ENCODE data around the gene SUSD2.

SUSD2 gene

GRCh38 chr22:24142241-24142640 lies 39.0 kb upstream of the SUSD2 start:
- TF ChIP-seq, protein P1, sequence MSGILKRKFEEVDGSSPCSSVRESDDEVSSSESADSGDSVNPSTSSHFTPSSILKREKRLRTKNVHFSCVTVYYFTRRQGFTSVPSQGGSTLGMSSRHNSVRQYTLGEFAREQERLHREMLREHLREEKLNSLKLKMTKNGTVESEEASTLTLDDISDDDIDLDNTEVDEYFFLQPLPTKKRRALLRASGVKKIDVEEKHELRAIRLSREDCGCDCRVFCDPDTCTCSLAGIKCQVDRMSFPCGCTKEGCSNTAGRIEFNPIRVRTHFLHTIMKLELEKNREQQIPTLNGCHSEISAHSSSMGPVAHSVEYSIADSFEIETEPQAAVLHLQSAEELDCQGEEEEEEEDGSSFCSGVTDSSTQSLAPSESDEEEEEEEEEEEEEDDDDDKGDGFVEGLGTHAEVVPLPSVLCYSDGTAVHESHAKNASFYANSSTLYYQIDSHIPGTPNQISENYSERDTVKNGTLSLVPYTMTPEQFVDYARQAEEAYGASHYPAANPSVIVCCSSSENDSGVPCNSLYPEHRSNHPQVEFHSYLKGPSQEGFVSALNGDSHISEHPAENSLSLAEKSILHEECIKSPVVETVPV (CRISPR knock-in tag; IDR thresholded peaks at IDR 0.05): no peak
- TF ChIP-seq OSR1 (CRISPR knock-in tag; IDR thresholded peaks at IDR 0.05) (no peak), ZNF565 (CRISPR knock-in tag; conservative IDR thresholded peaks at IDR 0.05; ENCODE audit: low read depth) (no peak), BACH2 (CRISPR knock-in tag; IDR thresholded peaks at IDR 0.05; ENCODE audit: borderline replicate concordance) (no peak), RARB (CRISPR knock-in tag; IDR thresholded peaks at IDR 0.05) (no peak), SNAI2 (CRISPR knock-in tag; IDR thresholded peaks at IDR 0.05) (no peak), ZFP30 (CRISPR knock-in tag; IDR thresholded peaks at IDR 0.05) (no peak), ZFP3 (CRISPR knock-in tag; IDR thresholded peaks at IDR 0.05) (no peak), ISL1 (CRISPR knock-in tag; IDR thresholded peaks at IDR 0.05) (no peak), ARNTL (CRISPR knock-in tag; IDR thresholded peaks at IDR 0.05; ENCODE audit: borderline replicate concordance, low read depth) (no peak), PPARA (CRISPR knock-in tag; IDR thresholded peaks at IDR 0.05; ENCODE audit: borderline replicate concordance) (no peak), CSDC2 (CRISPR knock-in tag; IDR thresholded peaks at IDR 0.05) (no peak), ZNF70 (CRISPR knock-in tag; IDR thresholded peaks at IDR 0.05) (no peak)
- TF ChIP-seq, protein P2, sequence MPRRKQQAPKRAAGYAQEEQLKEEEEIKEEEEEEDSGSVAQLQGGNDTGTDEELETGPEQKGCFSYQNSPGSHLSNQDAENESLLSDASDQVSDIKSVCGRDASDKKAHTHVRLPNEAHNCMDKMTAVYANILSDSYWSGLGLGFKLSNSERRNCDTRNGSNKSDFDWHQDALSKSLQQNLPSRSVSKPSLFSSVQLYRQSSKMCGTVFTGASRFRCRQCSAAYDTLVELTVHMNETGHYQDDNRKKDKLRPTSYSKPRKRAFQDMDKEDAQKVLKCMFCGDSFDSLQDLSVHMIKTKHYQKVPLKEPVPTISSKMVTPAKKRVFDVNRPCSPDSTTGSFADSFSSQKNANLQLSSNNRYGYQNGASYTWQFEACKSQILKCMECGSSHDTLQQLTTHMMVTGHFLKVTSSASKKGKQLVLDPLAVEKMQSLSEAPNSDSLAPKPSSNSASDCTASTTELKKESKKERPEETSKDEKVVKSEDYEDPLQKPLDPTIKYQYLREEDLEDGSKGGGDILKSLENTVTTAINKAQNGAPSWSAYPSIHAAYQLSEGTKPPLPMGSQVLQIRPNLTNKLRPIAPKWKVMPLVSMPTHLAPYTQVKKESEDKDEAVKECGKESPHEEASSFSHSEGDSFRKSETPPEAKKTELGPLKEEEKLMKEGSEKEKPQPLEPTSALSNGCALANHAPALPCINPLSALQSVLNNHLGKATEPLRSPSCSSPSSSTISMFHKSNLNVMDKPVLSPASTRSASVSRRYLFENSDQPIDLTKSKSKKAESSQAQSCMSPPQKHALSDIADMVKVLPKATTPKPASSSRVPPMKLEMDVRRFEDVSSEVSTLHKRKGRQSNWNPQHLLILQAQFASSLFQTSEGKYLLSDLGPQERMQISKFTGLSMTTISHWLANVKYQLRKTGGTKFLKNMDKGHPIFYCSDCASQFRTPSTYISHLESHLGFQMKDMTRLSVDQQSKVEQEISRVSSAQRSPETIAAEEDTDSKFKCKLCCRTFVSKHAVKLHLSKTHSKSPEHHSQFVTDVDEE (CRISPR knock-in tag; IDR thresholded peaks at IDR 0.05): no peak
- ATAC-seq: no peak

DNA sequence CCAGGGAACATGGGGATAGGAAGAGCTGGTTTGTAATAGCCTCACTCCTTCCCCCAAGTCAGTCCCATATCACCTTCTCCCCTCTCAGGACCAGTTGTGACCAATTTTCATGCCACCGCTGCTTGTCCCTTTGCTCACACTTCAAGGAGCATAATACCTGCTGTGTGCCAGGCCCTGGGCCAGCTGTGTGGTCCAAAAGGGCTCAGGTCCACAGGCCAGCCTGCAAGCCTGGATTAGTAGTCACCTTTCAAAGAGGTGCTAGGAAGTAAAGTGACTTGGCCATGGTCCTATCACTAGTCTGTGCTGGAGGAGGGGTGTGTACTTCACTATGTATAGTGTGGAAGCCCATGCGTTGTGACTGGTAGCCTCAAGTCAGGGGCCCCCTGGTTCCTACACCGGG lies 38.5 kb upstream of the SUSD2 start:
- TF ChIP-seq ZNF8 (CRISPR knock-in tag; IDR thresholded peaks at IDR 0.05): no peak
- TF ChIP-seq, protein P2 (CRISPR knock-in tag; IDR thresholded peaks at IDR 0.05): no peak
- TF ChIP-seq OSR1 (CRISPR knock-in tag; IDR thresholded peaks at IDR 0.05): no peak
- no peak for TF ChIP-seq ZC3H10 (CRISPR knock-in tag; IDR thresholded peaks at IDR 0.05)
- no peak for TF ChIP-seq TOX (CRISPR knock-in tag; IDR thresholded peaks at IDR 0.05; ENCODE audit: borderline replicate concordance)
- no peak for TF ChIP-seq ESRRG (CRISPR knock-in tag; IDR thresholded peaks at IDR 0.05)
- TF ChIP-seq, protein P3, sequence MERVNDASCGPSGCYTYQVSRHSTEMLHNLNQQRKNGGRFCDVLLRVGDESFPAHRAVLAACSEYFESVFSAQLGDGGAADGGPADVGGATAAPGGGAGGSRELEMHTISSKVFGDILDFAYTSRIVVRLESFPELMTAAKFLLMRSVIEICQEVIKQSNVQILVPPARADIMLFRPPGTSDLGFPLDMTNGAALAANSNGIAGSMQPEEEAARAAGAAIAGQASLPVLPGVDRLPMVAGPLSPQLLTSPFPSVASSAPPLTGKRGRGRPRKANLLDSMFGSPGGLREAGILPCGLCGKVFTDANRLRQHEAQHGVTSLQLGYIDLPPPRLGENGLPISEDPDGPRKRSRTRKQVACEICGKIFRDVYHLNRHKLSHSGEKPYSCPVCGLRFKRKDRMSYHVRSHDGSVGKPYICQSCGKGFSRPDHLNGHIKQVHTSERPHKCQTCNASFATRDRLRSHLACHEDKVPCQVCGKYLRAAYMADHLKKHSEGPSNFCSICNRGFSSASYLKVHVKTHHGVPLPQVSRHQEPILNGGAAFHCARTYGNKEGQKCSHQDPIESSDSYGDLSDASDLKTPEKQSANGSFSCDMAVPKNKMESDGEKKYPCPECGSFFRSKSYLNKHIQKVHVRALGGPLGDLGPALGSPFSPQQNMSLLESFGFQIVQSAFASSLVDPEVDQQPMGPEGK (CRISPR knock-in tag; IDR thresholded peaks at IDR 0.05; ENCODE audit: borderline replicate concordance): no peak
- TF ChIP-seq, protein P4, sequence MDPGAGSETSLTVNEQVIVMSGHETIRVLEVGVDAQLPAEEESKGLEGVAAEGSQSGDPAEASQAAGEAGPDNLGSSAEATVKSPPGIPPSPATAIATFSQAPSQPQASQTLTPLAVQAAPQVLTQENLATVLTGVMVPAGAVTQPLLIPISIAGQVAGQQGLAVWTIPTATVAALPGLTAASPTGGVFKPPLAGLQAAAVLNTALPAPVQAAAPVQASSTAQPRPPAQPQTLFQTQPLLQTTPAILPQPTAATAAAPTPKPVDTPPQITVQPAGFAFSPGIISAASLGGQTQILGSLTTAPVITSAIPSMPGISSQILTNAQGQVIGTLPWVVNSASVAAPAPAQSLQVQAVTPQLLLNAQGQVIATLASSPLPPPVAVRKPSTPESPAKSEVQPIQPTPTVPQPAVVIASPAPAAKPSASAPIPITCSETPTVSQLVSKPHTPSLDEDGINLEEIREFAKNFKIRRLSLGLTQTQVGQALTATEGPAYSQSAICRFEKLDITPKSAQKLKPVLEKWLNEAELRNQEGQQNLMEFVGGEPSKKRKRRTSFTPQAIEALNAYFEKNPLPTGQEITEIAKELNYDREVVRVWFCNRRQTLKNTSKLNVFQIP (CRISPR knock-in tag; IDR thresholded peaks at IDR 0.05; ENCODE audit: borderline replicate concordance, low read depth): no peak
- no peak for TF ChIP-seq PPARA (CRISPR knock-in tag; IDR thresholded peaks at IDR 0.05; ENCODE audit: borderline replicate concordance)
- no peak for TF ChIP-seq CSDC2 (CRISPR knock-in tag; IDR thresholded peaks at IDR 0.05)
- TF ChIP-seq ISL1 (CRISPR knock-in tag; IDR thresholded peaks at IDR 0.05): no peak
- no peak for TF ChIP-seq TCF4 (CRISPR knock-in tag; IDR thresholded peaks at IDR 0.05; ENCODE audit: borderline replicate concordance)
- no peak for TF ChIP-seq RARB (CRISPR knock-in tag; IDR thresholded peaks at IDR 0.05)
- TF ChIP-seq, protein P1 (CRISPR knock-in tag; IDR thresholded peaks at IDR 0.05): no peak
- no peak for TF ChIP-seq SNAI2 (CRISPR knock-in tag; IDR thresholded peaks at IDR 0.05)
- TF ChIP-seq ARNTL (CRISPR knock-in tag; IDR thresholded peaks at IDR 0.05; ENCODE audit: borderline replicate concordance, low read depth): no peak
- TF ChIP-seq ZNF70 (CRISPR knock-in tag; IDR thresholded peaks at IDR 0.05): no peak
- no peak for TF ChIP-seq ZNF565 (CRISPR knock-in tag; conservative IDR thresholded peaks at IDR 0.05; ENCODE audit: low read depth)
- ATAC-seq: no peak

Data from SK-N-SH treated with all-trans-retinoic acid at 6 μM for 48 hours (cell line).